GM12874 (cell line): ENCODE data around the gene SF3A2.

ENCODE experiments used
- TF ChIP-seq, protein P1 (sequence below): IDR thresholded peaks from 2 replicates; pipeline ENCODE4 v1.5.1; 2011; ENCODE audit warnings: low read depth, mild to moderate bottlenecking, control low read depth, low read length, moderate library complexity; ENCODE audit not compliant: insufficient read depth

The SF3A2 gene

DNA sequence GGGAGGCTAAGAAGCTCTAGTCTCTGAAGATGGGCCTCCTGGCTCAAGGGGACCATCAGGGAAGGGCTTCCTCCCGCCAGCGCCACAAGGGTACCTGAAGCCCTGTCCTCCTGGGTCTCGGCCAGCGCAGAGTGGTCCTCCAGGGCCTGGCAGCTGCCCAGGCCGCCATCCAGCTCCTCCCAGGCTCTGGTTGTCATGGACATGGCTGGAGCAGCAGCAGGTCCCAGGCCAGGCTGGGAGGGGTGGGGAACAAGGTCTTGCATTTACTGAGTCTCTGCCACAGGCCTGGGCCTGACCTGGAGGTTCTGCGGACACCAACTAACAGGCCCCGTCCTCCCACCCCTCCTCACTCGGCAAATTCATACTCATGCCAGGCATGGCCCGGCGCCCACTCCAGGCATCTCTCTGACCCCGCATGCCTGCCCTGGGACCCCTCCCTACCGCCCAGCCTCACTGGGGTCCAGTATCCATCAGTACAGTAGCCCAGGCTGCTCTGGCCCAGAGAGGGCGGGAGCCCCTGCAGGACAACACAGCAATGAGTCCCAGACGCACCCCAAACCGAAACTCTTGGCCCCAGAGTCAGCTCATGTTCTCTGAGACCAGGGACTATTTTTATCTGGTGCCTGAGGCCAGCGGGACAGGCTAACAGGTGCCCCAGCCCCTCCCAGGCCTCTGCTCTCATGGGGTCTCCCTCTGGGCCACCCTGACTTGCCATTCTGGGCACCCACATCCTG is 18.7 kb downstream of the SF3A2 start:
- TF ChIP-seq, protein P1, sequence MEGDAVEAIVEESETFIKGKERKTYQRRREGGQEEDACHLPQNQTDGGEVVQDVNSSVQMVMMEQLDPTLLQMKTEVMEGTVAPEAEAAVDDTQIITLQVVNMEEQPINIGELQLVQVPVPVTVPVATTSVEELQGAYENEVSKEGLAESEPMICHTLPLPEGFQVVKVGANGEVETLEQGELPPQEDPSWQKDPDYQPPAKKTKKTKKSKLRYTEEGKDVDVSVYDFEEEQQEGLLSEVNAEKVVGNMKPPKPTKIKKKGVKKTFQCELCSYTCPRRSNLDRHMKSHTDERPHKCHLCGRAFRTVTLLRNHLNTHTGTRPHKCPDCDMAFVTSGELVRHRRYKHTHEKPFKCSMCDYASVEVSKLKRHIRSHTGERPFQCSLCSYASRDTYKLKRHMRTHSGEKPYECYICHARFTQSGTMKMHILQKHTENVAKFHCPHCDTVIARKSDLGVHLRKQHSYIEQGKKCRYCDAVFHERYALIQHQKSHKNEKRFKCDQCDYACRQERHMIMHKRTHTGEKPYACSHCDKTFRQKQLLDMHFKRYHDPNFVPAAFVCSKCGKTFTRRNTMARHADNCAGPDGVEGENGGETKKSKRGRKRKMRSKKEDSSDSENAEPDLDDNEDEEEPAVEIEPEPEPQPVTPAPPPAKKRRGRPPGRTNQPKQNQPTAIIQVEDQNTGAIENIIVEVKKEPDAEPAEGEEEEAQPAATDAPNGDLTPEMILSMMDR, result no peak

DNA sequence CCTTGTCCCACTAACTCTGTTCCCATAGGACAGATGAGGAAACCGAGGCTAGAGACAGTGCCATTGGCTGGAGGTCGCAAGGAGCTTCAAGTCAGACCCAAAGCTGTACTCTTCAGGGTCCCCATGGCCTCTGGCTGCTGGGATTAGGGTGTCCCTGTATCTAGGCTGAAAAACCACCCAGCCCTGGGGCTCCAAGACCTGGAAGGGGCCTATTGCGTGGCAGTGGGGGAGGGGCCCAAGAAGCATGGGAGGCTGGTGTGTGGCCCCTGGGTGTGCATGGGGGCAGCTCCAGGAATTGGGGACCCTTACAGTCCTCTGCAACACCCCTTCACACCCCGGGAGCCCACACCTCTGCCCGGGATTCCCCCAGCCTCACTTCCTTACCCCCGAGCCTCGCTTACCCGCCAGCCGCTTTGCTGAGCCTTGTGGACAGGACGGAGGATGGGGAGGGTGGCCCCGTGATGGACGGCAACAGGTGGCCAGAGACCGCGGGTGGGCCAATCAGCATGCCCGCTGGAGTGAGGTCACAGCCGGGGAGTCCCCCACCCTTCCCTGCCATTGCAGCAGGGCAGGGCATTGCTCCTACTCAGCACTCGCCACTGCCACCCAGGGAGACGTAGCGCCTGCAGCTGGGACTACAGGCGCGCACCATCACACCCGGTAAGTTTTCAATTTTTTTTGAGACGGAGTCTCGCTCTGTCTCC is 19.5 kb downstream of the SF3A2 start, which contains the start of gene JSRP1:
Gene JSRP1 (minus strand): TSS at position 436 of the 704 bp plus-strand sequence. CDS start 1,103 bp downstream, outside the sequence.
- TF ChIP-seq, protein P1, result no peak

DNA sequence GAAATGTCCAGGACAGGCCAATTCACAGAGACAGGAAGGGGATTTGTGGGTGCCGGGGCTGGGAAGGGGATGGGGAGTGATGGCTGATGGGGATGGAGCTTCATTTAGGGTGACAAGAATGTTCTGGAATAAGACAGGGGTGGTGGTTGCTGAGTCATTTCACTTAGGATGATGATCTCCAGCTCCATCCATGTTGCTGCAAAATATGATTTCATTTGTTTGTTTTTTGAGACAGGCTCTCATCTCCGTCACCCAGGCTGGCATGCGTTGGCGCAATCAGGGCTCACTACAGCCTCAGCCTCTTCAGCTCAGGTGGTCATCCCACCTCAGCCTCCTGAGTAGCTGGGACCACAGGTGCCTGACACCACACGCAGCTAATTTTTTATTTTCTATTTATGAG is 22.7 kb downstream of the SF3A2 start:
- TF ChIP-seq, protein P1, result no peak

DNA sequence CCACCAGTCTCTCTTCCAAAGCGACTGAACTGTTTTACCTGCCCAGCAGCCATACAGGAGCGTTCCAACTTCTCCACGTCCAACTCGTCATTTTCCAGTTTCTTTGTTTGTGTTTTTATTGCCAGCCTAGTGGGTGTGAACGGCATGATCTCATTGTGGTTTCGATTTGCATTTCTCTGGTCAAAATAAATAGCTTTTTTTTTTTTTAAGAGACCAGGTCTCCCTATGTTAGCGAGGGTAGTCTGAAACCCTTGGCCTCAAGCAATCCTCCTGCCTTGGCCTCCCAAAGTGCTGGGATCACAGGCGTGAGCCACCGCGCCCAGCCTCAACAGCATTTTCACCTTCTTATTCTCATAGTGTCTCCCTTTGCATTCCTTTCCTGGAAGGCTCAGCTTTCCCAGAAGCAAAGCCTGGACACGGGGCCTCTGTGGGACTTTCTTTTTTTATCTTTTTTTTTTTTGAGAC is 23.7 kb downstream of the SF3A2 start:
- TF ChIP-seq, protein P1, result no peak

DNA sequence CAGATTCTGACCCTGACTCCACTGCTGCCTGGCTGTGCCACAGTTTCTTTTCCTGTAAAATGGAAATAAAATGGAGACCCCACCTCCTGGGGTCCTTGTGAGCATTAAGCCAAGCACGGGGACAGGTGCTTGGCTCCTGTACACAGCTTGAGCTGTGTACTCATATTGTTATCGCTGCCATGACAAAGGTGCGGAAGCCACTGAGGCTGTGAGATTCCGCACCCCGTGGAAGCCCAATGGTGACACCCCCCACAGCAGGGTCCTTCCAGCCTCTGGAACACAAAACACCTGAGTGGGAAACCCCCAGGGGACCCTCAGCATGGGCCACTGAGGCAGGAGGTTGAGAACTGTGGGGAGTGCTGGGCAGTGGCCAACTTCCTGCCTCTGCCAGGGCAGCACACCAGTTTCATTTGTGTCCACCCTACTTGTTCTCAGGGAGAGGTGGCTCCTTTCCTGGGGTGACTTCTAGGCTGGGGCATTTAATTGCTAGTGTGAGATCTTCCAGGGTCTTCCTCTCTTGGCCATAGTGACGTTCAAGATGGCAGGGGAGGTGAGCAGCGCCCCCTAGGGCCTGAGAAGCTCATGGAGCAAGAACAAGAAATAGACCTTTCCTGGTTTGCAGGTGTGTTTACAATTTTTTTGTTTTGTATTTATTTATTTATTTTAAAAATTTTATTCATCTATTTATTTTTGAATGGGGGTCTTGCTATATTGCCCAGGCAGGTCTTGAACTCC is 25.0 kb downstream of the SF3A2 start:
- TF ChIP-seq, protein P1, result peak; percentile 75

DNA sequence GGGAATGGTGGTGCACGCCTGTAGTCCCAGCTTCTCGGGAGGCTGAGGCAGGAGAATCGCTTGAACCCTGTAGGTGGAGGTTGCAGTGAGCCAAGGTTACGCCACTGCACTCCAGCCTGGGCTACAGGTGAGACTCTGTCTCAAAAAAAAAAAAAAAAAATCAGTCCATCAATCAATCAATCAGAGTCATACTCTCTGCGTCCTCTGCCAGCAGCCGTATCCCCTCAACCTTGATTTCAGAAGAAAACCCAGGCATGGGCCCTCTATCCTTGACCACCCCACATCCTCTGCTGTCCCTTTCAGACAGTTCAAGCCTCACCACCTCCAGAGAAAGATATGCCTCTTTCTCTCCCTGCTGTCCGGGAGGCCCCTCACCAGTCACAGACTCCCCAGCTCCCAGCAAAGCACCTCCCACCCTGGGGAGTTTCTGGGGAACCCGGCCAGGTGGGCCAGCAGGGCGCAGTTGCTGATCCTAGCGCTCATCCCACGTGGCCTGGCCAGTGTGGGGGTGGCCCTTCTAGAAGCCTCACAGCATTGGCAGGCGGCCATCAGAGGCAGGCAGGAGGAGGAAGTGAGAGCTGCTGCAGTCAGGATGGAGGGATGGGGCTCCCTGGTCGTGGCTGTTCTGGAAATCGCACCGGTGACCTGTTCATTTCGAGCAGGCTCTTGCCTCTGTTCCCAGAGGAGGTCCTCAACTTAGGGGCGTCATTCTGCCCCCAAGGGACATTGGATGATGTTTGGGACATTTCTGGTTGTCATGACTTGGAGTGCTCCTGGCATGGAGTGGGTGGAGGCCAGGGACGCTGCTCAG is 29.8 kb downstream of the SF3A2 start:
- TF ChIP-seq, protein P1, result no peak
